Suppressor macrophage treated with lipopolysaccharide for 4 hours (primary cell): ENCODE data around the gene KLHL15.

Experiments
- DNase-seq: peaks from one replicate; pipeline ENCODE4 v3.0.0-alpha.2; 2020

KLHL15 gene

DNA sequence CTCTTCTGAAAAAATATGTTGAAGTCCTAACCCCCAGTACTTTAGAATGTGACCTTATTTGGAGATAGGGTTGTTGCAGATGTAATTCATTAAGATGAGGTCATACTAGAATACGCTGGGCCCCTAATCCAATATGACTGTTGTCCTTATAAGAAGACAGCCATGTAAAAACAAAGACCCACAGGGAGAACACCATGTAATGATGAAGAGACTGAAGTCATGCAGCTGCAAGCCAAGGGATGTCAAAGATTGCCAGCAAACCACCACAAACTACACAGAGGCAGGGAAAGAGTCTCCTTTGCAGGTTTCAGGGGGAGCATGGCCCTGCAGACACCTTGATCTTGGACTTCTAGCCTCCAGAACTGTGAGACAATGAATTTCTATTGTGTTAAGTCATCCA, 81.8 kb downstream of the KLHL15 start:
- no peak for DNase-seq

DNA sequence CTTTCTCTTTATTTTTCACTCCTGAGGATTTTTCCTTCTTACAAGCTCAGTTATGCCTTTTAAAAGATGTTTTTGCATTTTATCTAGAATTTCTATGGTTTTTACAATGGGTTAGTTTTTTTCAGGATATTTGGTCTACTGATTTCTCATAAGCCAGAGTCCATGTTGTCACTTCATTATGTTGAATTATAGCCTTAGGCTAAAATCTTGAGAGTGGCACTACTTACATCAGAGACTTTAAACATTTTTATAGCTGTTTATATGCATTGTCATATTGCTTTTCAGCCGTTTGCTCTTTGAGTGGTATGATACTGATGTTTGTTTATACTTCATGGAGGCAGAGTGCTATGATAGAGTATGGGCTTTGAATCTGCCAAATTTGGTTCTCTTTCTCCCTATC, 82.8 kb downstream of the KLHL15 start:
- DNase-seq, result no peak

DNA sequence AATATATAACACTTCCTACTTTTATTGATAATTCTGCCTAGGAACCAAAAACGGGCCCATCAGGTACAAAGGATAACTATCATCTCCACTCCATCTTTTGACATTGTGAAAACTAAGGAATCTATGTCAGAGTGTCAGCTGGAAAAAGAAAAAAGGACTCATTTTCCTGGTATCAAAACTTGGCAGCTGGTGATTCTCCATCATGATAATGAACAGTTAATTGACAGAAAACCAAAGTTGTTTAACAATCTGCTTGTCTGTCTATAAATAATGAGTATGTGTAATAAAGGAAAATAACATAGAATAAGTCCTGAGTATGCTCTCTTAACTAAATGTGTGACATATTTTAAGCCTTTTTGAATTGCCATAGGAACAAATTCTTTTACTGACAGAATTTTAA, 87.8 kb downstream of the KLHL15 start:
- no peak for DNase-seq

DNA sequence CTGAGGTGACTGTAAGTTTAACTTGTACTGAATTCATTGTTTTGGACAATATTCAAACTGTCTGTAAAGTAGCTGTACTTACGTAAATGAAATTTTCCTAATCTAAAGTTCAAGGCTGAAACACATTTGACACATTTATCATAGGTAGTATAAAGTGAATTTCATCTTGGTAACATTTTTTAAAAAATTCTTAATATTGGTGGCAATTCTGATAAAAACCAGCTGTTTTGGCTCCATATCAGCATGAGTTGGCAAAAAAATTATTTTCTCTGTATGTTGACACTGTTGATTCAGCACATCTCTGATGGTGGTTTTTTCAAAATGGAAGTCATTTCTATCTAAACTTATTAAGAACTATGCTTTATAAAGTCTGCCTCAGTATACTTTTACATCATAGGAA, 88.3 kb downstream of the KLHL15 start:
- DNase-seq, result no peak

DNA sequence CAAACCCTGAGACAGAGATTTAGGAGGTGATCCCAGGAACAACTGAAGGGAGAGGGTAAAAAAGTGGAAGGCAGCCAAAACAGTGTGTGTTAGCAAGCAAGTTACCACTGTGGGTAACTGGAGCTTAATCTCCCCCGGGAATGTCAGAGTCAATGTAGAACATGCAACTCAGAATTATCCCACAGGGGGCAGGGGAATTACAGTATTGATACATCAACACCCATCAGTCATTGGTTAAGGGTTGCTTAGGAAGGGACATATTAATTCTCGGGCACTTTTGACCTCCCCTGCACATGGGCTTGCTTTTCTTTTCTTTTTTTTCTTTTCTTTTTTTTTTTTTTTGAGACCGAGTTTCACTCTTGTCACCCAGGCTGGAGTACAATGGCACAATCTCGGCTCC, 89.9 kb downstream of the KLHL15 start:
- no peak for DNase-seq

DNA sequence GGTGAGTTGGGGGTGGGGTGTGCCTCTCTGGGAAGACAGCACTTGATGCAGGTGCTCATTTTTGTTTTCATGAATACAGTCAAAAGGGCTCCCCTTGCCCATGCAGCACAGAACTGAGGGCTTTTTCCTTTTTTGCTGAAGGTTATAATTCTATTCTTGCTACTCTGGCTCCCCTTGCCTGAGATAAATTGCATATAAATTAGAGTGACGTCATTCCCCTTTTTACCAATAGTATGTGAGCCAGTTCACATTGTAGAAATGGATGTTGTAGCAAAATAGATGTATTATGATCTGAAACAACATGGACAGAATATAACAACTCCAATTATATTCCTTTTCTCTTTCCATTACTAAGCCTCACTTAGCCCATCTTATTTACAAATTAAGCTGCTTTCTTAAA, 90.8 kb downstream of the KLHL15 start:
- DNase-seq, result no peak

DNA sequence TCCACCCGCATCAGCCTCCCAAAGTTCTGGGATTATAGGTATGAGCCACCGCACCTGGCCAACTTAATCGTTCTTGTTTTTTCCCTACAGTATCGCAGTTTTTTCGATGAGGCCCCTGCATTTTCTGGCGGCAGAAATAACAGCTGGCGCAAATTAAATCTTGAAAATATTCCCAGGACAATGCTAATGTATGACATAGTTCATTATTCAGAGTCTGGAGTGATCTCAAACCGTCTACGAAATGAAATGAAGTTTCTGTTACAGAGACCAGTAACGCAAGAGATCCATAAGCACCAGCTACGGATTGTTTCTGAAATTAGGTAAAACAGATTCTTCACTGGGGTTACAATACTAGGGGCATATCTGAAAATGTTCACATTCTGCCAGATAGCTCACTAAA, 91.9 kb downstream of the KLHL15 start:
- DNase-seq, result no peak
